NOMO-1 (cell line): ENCODE data around the gene MAG.
"Not testable (repeated sequence)": the region's sequence is repeated elsewhere in the genome, so short reads cannot be mapped to it uniquely, and the experiment has no call there.

ENCODE experiments used
- DNase-seq, 2 experiments: peaks; one replicate each; lab custom pipeline; 2025; ENCODE audit not compliant: unreplicated experiment in 2 of 2; lab: John Stamatoyannopoulos, UW

MAG gene

GRCh38 chr19:35357867-35358573 lies 66.1 kb downstream of the MAG start, which contains the start of gene FFAR3:
TSS of gene FFAR3 (plus strand) at chr19:35358460. CDS start at chr19:35358891, 431 bp downstream.
- DNase-seq = peak; percentile 72 to 86

GRCh38 chr19:35358834-35359233 lies 66.9 kb downstream of the MAG start:
- not testable (repeated sequence) for DNase-seq

- DNase-seq = not testable (repeated sequence)
Observed at GRCh38 chr19:35359395-35359794, 67.4 kb downstream of the MAG start.

GRCh38 chr19:35360081-35360480 lies 68.1 kb downstream of the MAG start:
- not testable (repeated sequence) for DNase-seq

- DNase-seq = no peak
Observed at GRCh38 chr19:35360880-35361420, 69.0 kb downstream of the MAG start.

GRCh38 chr19:35362261-35363000 lies 70.5 kb downstream of the MAG start:
- no peak for DNase-seq

GRCh38 chr19:35363001-35363590 lies 71.1 kb downstream of the MAG start:
- DNase-seq = no peak
